Ishikawa (cell line): ENCODE results near the gene RETNLB.

Experiments used
- CEBPB ChIP-seq: IDR thresholded peaks from 2 replicates; pipeline ENCODE4 v1.6.1; 2012
- RAD21 ChIP-seq: IDR thresholded peaks from 2 replicates; pipeline ENCODE4 v1.6.1; 2012; ENCODE audit warnings: low read depth
- TEAD4 ChIP-seq: IDR thresholded peaks from 2 replicates; pipeline ENCODE4 v1.6.1; 2012
- TF ChIP-seq, protein P1 (sequence below): IDR thresholded peaks from 2 replicates; pipeline ENCODE4 v1.6.1; 2012
- TF ChIP-seq, protein P2 (sequence below): IDR thresholded peaks from 2 replicates; pipeline ENCODE4 v1.6.1; 2012; ENCODE audit warnings: low read depth, mild to moderate bottlenecking

DNA sequence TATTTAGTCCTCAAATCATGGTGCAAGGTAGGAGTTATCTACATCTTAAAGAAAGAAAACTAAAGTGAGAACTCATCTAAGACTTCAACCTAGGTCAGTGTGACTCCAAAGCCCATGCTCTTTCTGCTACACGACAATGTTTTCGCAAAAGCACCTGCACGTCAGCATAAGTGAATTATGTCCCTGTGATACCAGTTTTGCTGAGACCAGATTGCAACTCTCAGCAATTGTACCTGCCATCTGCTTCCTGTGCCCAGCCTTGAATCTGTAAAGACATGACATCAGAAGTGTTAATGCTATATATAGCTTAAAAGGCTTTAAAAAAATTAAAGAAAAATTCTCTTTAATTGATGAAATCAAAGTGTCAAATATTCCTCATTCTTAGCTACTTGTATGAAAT, 43.4 kb downstream of the RETNLB start:
- TF ChIP-seq CEBPB (no peak), RAD21 (no peak), TEAD4 (no peak)
- TF ChIP-seq, protein P1, sequence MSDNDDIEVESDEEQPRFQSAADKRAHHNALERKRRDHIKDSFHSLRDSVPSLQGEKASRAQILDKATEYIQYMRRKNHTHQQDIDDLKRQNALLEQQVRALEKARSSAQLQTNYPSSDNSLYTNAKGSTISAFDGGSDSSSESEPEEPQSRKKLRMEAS = no peak
- TF ChIP-seq, protein P2, sequence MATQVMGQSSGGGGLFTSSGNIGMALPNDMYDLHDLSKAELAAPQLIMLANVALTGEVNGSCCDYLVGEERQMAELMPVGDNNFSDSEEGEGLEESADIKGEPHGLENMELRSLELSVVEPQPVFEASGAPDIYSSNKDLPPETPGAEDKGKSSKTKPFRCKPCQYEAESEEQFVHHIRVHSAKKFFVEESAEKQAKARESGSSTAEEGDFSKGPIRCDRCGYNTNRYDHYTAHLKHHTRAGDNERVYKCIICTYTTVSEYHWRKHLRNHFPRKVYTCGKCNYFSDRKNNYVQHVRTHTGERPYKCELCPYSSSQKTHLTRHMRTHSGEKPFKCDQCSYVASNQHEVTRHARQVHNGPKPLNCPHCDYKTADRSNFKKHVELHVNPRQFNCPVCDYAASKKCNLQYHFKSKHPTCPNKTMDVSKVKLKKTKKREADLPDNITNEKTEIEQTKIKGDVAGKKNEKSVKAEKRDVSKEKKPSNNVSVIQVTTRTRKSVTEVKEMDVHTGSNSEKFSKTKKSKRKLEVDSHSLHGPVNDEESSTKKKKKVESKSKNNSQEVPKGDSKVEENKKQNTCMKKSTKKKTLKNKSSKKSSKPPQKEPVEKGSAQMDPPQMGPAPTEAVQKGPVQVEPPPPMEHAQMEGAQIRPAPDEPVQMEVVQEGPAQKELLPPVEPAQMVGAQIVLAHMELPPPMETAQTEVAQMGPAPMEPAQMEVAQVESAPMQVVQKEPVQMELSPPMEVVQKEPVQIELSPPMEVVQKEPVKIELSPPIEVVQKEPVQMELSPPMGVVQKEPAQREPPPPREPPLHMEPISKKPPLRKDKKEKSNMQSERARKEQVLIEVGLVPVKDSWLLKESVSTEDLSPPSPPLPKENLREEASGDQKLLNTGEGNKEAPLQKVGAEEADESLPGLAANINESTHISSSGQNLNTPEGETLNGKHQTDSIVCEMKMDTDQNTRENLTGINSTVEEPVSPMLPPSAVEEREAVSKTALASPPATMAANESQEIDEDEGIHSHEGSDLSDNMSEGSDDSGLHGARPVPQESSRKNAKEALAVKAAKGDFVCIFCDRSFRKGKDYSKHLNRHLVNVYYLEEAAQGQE = no peak
